NT2/D1 (cell line): ENCODE data around the gene NAGS.

Experiments
- YY1 ChIP-seq: IDR thresholded peaks from 2 replicates; pipeline ENCODE4 v1.6.1; 2011; ENCODE audit not compliant: insufficient read length, insufficient read depth
- ZNF274 ChIP-seq: IDR thresholded peaks from 2 replicates; pipeline ENCODE4 v1.6.1; 2011; ENCODE audit warnings: mild to moderate bottlenecking, low read depth, low read length

DNA sequence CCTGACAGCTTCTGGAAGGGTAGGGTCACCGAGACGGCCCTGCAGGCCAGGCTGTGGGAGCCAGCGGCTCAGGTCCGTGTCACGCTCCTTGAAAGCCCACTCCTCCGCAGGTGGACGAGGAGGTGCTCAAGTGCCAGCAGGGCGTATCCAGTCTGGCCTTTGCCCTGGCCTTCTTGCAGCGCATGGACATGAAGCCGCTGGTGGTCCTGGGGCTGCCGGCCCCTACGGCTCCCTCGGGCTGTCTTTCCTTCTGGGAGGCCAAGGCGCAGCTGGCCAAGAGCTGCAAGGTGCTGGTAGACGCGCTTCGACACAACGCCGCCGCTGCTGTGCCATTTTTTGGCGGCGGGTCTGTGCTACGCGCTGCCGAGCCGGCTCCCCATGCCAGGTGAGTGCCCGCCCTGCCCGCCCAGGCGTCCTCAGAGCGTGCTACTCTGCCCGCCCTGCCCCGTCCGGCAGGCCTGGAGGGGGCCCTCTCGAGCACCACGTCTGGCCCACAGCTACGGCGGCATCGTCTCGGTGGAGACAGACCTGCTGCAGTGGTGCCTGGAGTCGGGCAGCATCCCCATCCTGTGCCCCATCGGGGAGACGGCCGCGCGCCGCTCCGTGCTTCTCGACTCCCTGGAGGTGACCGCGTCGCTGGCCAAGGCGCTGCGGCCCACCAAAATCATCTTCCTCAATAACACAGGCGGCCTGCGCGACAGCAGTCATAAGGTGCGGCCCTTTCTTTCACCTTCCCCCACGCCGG lies 1.3 kb downstream of the NAGS start:
- TF ChIP-seq ZNF274: no peak
- TF ChIP-seq YY1: no peak
